GM12878 (cell line): ENCODE measurements around the gene MRPL37.

Experiments
- CHD4 ChIP-seq: fragments of 200-600 bp; sonication (generic); IDR thresholded peaks from 2 replicates; pipeline ENCODE4 v1.6.1; 2016; ENCODE audit warnings: mild to moderate bottlenecking
- CTCF ChIP-seq, 3 experiments: IDR thresholded peaks in 2 of 3; conservative IDR thresholded peaks in 1 of 3; 2 replicates each; pipeline ENCODE4 v1.5.1; 2011; ENCODE audit warnings: low read depth in 3 of 3, low read length in 3 of 3, mild to moderate bottlenecking in 3 of 3, control low read depth in 2 of 3, moderate library complexity in 2 of 3, inconsistent platforms in 1 of 3, mixed read lengths in 1 of 3; ENCODE audit not compliant: control insufficient read depth in 2 of 3, insufficient read depth in 1 of 3; ENCODE audit errors: extremely low read depth in 1 of 3
- EZH2 ChIP-seq: IDR thresholded peaks from 2 replicates; pipeline ENCODE4 v1.6.1; 2012; ENCODE audit warnings: low read depth, mild to moderate bottlenecking, control low read depth, inconsistent platforms, low read length, borderline replicate concordance; ENCODE audit not compliant: control insufficient read depth

- TF ChIP-seq EZH2 (no peak), CTCF (IDR thresholded peaks at IDR 0.05 in 2 of 3, conservative IDR thresholded peaks at IDR 0.05 in 1 of 3; ENCODE audit: control insufficient read depth in 2 of 3, extremely low read depth in 1 of 3, insufficient read depth in 1 of 3, low read depth in 3 of 3, low read length in 3 of 3) (no peak), CHD4 (no peak)
These were observed 65.7 kb downstream of the MRPL37 start for GRCh38 chr1:54265659-54266058.
